GM21381 (cell line): ENCODE results near the gene ADGRL2.

Source experiments
- ATAC-seq: cut with Tn5 transposase; IDR thresholded peaks from one replicate; pipeline ENCODE4 v1.9.1; 2021; ENCODE audit warnings: mild to moderate bottlenecking, moderate library complexity; ENCODE audit not compliant: unreplicated experiment

ADGRL2 gene

DNA sequence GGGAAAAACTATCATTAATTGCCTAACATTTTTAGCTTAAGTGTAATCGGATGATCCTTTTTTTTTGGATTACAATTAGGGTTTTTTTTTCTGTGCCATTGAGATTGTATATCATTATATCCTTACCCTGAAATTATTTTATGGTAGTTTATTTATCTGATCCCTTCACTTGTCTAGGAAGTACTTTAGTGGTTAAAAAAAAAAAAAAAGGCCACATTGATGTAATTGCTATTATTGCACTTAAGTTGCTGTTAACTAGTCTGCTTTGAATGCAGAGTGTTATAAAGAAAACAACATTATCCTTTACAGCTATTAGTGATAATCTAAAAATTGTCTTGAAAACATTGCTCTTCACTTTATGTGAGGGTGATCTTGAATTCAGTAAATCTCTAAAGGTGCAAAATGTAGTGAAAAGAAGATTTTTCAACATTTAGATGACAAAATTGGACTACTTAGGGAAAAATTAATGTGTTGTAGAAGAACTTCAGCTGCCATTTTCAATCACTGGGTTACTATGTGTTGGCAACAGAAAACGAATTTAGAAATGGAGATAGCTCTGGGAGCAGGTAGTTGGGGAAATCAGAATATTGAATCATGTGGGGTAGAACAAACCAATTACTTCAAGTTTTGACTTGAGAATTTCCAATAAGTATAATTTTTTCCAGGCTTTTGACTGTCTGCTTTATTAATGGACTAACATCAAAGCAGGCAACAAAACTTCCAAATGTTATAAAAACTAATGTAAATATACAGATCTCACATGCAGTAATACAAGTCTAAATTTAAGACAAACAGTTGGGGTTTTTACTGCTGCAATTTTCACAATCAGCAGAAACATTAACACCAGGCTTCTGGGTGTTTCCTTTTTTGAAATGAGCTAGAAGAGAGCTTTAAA is 5.0 kb downstream of the ADGRL2 start:
- ATAC-seq: no peak

GRCh38 chr1:81806432-81806770 is 5.7 kb downstream of the ADGRL2 start:
- ATAC-seq: no peak

- ATAC-seq: no peak
Observed at GRCh38 chr1:81808760-81809159, 8.0 kb downstream of the ADGRL2 start.

- ATAC-seq: no peak
Observed at GRCh38 chr1:81809808-81810207, 9.1 kb downstream of the ADGRL2 start.

- ATAC-seq: no peak
Observed at GRCh38 chr1:81811757-81812371, 11.1 kb downstream of the ADGRL2 start.

DNA sequence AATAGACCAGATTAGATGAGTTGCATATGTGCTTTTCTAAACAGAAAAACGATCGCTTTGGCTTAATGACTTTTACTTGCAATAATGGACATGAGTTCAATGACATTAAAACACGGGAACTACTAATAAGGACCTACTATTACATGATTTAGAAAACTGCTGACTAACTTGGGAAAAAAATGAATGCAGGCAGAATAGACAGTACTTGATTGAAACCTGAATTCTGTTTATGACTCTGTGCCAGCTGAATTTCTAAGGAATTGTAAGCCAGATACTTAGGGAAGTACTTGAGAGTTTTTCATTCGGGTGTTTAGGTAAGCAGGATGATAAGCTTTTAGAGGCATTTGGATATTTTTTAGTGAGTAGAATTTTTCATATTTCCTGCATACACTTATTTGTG is 12.0 kb downstream of the ADGRL2 start:
- no peak for ATAC-seq

DNA sequence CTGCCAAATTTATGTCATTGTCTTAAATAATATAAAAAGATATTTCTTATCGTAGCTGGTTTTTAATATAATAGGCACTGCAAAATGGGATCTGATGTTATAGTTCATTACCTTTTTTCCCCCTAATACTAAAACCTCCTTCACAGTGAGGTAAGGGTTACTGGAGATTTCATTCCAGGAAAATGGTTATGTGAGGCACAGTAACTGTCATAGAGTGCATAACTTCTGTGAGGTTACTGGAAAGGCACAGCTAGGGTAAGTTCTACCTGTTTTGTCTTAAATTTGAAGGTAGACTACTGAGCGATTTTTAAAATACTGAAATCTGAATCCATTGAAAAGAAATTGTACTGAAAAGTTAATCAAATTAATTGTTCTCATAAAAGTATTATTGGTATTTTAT is 13.0 kb downstream of the ADGRL2 start:
- no peak for ATAC-seq

DNA sequence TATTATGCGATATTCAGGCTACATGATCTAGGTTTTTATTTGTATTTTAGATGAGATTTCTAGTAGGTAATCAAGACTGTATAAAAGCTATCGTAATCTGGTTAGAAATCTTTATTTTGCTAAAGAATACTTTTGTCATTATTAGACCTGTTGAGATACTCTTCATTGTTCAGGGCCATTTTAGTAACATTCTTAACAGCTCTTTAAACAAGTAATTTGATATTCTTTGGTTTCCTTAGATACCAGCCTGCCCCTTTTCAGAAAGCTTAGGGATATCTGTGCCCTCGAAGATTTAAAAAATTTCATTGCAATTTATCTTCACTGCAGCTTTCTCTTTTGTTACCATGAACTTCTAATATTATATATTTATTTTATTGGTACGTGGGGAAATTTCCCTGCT is 18.9 kb downstream of the ADGRL2 start:
- no peak for ATAC-seq

DNA sequence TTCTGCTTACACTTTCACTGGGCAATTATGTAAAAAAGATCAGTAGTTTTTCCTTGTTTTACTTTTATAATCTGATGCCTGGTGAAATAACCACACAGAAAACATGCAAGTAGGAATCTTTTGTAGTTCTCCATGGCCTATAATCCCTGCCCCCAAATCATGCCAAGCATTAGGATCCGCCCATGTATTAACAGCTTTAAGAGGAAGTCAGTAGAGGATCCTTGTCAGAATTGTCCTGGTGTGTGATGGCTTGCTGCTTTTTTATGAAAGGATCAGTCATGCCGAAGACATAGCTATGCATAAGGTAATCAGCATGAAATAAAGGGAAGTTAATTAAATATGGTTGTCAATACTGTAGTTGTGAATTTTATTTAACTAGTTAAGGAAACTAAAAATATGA is 20.0 kb downstream of the ADGRL2 start:
- no peak for ATAC-seq

GRCh38 chr1:81823082-81823481 is 22.3 kb downstream of the ADGRL2 start:
- no peak for ATAC-seq

- no peak for ATAC-seq
Observed at GRCh38 chr1:81824759-81825158, 24.0 kb downstream of the ADGRL2 start.

DNA sequence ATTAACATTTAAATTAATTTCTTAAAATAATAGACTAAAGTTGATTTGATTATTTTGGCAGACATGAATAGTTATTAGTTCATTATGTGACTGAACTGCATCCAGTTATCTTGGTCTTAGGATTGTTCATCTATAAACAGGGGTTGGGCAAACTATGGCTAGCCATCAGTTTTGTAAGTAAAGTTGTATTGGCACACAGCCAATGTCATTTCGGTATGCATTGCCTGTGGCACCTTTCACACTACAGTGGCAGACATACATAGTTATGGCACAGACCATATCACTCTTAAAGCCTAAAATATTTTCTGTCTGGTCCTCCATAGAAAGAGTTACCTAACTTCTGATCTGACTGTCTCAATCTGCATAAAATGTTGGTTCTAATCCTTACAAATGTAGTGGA is 27.2 kb downstream of the ADGRL2 start:
- no peak for ATAC-seq

DNA sequence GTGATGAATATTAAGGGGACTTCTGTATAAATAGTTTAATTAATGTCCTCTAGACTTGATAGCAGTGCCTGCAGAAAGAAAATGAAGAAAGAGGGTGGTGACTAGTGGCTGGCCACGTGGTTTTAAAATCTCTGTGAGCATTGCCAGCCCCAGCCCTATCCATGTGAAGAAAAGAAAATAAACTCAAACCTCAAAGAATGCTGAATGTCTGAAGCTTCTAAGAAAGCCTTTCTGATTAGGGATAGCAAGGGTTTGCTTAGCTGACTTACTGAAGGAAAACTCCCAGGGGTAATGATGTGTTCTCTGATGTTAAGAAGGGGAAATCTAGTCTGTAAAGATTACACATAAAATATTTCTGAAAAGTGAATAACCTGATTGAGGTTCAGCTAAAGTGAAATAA is 31.8 kb downstream of the ADGRL2 start:
- ATAC-seq: no peak

DNA sequence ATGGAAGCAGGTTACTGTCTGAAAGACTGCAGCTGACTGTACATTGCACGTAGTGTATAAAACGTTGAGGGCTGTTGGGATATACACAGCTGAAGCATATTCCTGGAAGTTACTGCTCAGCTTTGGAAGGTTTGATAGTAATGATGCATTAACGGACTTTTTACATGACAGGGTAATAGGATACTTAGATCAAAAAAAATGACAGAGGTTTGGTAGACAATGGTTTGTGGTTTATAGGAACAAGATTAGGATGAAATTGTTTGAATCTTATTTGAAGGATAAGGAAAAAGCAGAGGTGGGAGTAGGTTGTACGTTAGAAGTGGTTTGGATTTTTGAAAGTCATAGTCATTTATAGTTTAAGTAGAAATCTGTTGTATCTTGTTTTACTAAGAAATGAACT is 33.0 kb downstream of the ADGRL2 start:
- ATAC-seq: no peak

DNA sequence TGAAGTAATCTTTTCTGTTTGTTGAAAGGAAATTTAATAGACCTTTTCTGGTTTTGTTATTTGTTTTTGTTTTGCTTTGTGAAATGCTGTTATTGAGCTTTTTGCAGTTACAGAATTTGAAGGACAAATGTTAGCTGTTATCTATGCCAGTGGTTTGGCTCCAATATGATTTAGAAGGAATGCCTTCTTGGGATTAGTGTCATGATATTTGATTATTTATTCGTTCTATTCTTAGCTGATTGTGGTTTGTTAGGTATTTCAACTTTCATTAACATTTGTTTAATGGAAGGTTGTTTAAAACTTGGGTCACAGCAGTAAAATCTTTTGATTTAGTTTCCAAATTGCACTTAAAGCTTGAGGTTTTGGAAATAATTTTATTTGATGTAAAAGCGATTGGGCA is 33.5 kb downstream of the ADGRL2 start:
- no peak for ATAC-seq

DNA sequence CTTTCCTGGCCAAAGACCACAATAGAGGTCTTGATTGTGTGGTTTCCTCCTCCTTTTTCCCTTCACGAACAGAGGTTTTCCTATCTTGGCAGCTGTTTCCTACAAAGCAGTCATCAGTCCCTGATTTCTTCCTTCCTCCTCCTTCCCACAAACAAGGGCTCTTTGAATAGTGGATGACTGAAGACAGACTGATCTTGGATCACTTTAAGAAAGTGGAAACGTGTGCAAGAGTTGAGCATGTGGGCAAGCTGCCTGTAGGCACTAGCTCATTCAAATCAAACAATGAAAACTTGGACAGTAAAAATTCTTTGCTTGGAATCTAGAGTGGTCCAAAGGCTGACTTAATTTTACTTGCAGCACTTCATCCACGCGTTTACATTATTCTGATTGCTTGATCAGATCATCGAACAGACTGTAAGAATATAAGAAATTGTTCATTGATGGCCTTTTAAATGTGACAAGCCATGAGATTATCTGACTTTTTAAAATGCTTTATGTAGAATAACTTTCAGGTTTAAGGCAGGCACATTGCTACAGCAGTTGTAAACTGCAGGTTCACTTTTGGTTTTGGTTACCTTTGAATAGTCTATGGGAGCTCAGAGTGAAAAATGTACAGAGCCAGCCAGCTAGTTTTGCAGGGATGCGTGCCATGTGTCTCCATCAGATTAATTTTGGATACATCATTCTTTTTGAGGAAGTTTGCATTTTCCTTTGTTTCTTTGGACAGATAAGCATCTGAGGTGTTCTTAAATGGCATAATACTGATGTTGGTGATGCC is 34.4 kb downstream of the ADGRL2 start:
- no peak for ATAC-seq

GRCh38 chr1:81836007-81836626 is 35.4 kb downstream of the ADGRL2 start:
- no peak for ATAC-seq

- ATAC-seq: no peak
Observed at GRCh38 chr1:81838600-81839218, 38.0 kb downstream of the ADGRL2 start.

DNA sequence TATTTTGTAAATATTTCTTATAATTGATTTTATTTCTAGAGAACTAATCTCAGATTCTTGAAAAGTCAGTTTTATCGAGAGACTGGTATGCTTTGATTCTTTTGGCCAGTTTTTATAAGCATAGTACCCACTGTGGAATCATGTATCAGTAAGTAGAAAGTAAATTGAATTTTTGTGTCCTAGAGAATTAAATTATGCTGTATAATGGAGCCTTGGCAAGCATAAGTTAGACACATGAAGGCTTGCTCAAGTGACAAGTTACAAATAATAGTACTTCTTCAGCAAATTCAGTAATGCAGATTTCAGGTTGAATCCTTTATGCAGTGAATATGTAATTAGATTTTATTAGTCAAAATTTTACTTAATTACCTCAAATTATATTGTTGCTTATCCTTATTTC is 40.1 kb downstream of the ADGRL2 start:
- ATAC-seq: no peak

DNA sequence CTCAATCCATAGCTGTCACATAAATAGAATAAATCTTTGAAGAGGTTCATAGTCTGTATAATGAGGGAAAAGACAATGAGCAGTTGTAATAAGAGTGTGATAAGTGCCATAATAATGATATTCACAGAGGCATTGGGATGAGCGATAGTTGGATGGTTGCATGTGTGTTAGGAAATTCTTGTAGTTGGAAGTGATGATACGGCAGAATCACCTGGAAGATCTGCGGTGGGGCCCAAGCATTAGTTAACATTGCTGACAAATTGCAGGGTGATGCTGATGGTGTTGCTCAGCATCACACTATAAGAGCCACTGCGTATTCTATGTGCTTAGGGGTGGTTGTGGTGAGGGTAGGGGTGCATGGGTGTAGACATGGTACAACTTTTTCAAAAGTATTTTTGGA is 41.1 kb downstream of the ADGRL2 start:
- no peak for ATAC-seq

- ATAC-seq: no peak
Observed at GRCh38 chr1:81844477-81844876, 43.7 kb downstream of the ADGRL2 start.
